Measurements from ENCODE around the gene PECR. TPM values are rescaled to one million over a fixed set of nuclear protein-coding genes. Genes with fewer than 3 reads are reported as not detected.

PECR gene
- total and polyA plus RNA-seq, 8 donors, result 3.8 to 7.5 (median 4.8) TPM

DNA sequence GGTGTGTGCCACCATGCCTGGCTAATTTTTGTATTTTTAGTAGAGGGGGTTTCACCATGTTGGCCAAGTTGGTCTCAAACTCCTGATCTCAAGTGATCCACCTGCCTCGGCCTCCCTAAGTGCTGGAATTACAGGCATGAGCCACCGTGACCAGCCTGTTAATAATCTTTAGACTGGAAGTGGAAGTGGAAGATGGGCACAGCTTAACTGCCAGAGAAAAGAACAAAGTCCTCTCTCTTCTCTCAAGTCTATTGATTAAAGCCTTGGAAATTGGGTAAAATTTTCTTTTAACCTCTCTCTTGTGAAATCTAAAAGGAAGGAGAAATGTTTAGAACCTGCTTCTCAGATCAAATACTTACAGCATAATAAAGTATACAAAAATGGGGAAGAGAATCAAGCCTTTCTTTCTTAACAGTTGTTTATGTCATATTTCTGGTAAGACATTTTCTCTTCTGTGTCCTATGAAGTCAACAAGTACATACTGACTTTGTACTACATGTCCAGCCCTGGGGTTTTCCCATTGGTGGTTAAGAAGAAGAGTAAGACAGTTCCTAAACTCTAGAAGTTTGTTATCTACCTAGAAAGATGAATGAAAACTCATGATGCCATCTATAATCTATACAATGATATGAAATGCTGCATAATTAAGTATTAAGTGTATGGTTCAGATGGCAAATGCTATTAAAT, 4.7 kb upstream of the PECR start:
- Histone ChIP-seq H3K4me3 (no peak overlapping the region), H3K36me3 (no peaks in the 10 kb centered on the region), H3K27me3 (no peaks in the 10 kb centered on the region), H3K27ac (no peak overlapping the region), H3K9me3 (no peaks in the 10 kb centered on the region), H3K4me1 (peaks cover 0 to under 1% (median 0%) of the 10 kb centered on the region in 3 donors)
- intact Hi-C loops (cut with DNase I), result no loop called here
- FAIRE-seq, result no peak
- TF ChIP-seq, protein P1, sequence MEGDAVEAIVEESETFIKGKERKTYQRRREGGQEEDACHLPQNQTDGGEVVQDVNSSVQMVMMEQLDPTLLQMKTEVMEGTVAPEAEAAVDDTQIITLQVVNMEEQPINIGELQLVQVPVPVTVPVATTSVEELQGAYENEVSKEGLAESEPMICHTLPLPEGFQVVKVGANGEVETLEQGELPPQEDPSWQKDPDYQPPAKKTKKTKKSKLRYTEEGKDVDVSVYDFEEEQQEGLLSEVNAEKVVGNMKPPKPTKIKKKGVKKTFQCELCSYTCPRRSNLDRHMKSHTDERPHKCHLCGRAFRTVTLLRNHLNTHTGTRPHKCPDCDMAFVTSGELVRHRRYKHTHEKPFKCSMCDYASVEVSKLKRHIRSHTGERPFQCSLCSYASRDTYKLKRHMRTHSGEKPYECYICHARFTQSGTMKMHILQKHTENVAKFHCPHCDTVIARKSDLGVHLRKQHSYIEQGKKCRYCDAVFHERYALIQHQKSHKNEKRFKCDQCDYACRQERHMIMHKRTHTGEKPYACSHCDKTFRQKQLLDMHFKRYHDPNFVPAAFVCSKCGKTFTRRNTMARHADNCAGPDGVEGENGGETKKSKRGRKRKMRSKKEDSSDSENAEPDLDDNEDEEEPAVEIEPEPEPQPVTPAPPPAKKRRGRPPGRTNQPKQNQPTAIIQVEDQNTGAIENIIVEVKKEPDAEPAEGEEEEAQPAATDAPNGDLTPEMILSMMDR (IDR thresholded peaks at IDR 0.05), result no peak
- no peak for DNase-seq
- 50 to 60% methylated on average over 2 of the region's 2 CpGs for WGBS, 2 donors
- ATAC-seq, result no peak

DNA sequence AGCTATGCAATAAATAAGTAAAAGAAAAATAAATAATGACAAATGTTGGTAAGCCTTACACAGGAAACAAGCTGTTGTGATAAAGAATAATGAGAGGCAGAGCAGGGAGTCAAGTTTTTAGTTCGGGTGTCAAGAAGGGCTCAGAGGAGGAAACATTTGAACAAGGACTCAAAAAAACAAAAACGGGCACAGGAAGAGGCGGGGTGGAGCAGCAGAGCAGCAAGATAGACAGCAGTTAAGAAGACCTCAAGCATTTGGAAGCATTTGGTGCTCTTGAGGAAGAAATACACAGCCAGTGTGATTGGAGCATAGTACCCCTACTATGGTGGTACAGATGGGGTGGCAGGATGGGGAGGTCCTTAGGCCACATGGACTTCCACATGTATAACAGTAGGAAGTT, 2.9 kb upstream of the PECR start:
- no peak for ATAC-seq
- TF ChIP-seq, protein P1 (IDR thresholded peaks at IDR 0.05), result no peak
- Histone ChIP-seq H3K27me3 (no peaks in the 10 kb centered on the region), H3K4me3 (no peak overlapping the region), H3K36me3 (no peaks in the 10 kb centered on the region), H3K27ac (no peak overlapping the region), H3K9me3 (no peaks in the 10 kb centered on the region), H3K4me1 (peaks cover 0 to 10% (median 0%) of the 10 kb centered on the region in 3 donors)
- WGBS, 2 donors, result 78 to 89% methylated on average over 3 of the region's 3 CpGs
- no peak for FAIRE-seq
- intact Hi-C loops (cut with DNase I), result no loop called here
- DNase-seq, result no peak

DNA sequence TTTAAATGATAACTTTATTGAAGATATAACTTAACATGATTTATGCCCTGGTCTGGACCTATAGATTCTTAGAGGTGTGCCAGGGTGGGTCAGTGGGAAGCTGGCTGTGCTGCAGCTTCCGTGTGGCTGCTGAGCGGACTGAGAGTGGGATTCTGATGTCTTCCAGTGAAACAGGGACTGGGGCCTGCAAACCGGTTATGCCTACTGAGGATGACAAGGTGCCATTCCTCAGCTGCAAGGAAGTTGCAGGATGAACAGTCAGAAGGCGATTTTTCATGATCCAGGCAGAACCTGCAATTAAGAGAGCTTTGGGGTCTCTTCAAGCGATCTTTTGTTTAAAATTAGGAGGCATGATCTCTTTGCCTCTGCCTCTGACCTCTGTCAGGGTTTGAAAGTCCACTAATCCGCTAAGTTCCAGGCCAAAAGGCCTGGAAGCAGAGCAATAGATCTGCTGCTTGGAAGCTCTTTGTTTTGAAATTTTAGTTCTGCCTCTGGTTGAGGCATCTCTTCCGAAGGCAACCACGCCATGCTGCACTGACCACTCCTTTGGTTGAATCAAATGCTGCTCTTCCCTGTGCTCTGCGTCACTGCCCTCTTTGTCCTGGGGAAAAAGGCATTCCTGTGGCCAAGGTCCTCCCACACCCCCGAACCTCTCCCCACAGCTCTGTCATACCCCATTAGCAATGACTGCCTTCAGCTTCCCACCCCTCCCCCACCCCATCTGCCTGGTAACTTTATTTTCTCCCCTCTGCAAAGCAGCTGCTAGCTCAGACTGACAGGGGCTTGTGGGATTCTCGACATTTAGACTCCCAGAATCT, 2.1 kb upstream of the PECR start:
- intact Hi-C loops (cut with DNase I), result no loop called here
- Histone ChIP-seq H3K27me3 (no peaks in the 10 kb centered on the region), H3K4me3 (no peak overlapping the region), H3K4me1 (peaks cover 0 to 10% (median 5%) of the 10 kb centered on the region in 3 donors), H3K27ac (no peak overlapping the region), H3K36me3 (no peaks in the 10 kb centered on the region), H3K9me3 (no peaks in the 10 kb centered on the region)
- DNase-seq, result no peak
- ATAC-seq, result no peak
- no peak for FAIRE-seq
- TF ChIP-seq, protein P1 (IDR thresholded peaks at IDR 0.05), result no peak
- 80 to 84% methylated on average over 11 of the region's 11 CpGs for WGBS, 2 donors

DNA sequence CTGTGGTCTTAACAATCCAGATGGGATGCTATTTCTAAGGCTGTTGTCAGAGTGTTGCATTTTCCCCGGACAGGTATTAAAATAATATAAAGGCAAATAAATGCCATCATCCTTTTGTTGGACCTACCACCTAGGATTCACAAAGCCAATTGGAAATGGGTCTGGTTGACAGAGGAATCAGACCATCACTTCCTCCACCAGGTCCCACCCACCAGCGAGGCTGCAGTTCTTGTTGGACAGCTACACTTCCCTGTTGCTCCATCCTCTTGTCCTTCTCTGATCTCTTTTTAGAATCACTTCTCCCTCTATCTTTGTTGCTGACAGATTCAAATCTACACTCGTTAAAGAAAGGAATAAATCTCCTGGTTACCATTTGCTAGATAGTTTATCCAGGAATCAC, 1.2 kb upstream of the PECR start:
- Histone ChIP-seq H3K36me3 (no peaks in the 10 kb centered on the region), H3K9me3 (no peaks in the 10 kb centered on the region), H3K4me1 (peaks cover 0 to 10% (median 6%) of the 10 kb centered on the region in 3 donors), H3K27me3 (no peaks in the 10 kb centered on the region), H3K4me3 (no peak overlapping the region), H3K27ac (no peak overlapping the region)
- intact Hi-C loops (cut with DNase I), result no loop called here
- TF ChIP-seq, protein P1 (IDR thresholded peaks at IDR 0.05), result no peak
- ATAC-seq (no peak), FAIRE-seq (no peak), DNase-seq (no peak)
- WGBS, 2 donors, result 71 to 84% methylated on average over 3 of the region's 3 CpGs

Data from pancreas (tissue), 10 donors.